Upper lobe of right lung (tissue), 1 donor: Measurements from ENCODE around the gene HYAL3. TPM values are rescaled to one million over a fixed set of nuclear protein-coding genes. Genes with fewer than 3 reads are reported as not detected.
A peak's percentile ranks its signal among the peaks of the same experiment; 100 is the strongest.

Experiments
- ATAC-seq: fragments of 200-7000 bp; cut with Tn5 transposase; one replicate; pipeline ENCODE4 v1.9.1; 2020; ENCODE audit warnings: mild to moderate bottlenecking, moderate library complexity
- DNase-seq: peaks from one replicate; pipeline ENCODE4 v3.0.0-alpha.2; 2020
- H3K27ac ChIP-seq: fragments of 200-600 bp; one replicate; pipeline ENCODE4 v1.8.0; 2022
- H3K27me3 ChIP-seq: fragments of 200-600 bp; one replicate; pipeline ENCODE4 v1.8.0; 2022; ENCODE audit warnings: mild to moderate bottlenecking
- H3K36me3 ChIP-seq: fragments of 200-600 bp; one replicate; pipeline ENCODE4 v1.8.0; 2022
- H3K4me1 ChIP-seq: fragments of 200-600 bp; one replicate; pipeline ENCODE4 v1.8.0; 2022
- H3K4me3 ChIP-seq: fragments of 200-600 bp; one replicate; pipeline ENCODE4 v1.8.0; 2022; ENCODE audit warnings: mild to moderate bottlenecking
- H3K9me3 ChIP-seq: fragments of 200-600 bp; one replicate; pipeline ENCODE4 v1.8.0; 2022
- intact Hi-C: fragments of 100-400 bp; cut with DNase I; formaldehyde crosslinking; loops from one replicate; pipeline ENCODE4 v1.11.0; 2022
- total RNA-seq: library from RNA; stranded (reverse); fragmentation: NEBNext Ultra II Directional; extraction: Animal tissue kit (Norgen Biotek cat#: 25700); gene quantifications from one replicate; pipeline ENCODE4 v1.2.1, GENCODE V29; 2021
- TF ChIP-seq, protein P1 (sequence below): fragments of 200-600 bp; IDR thresholded peaks from one replicate; pipeline ENCODE4 v1.8.0; 2022; ENCODE audit warnings: antibody characterized with exemption
- donor health status: DM: no; HTN: yes; CAD: no; lungs with severe emphysema.

HYAL3 gene
- total RNA-seq, 1 donor from 2014 or later = 2.8 TPM

DNA sequence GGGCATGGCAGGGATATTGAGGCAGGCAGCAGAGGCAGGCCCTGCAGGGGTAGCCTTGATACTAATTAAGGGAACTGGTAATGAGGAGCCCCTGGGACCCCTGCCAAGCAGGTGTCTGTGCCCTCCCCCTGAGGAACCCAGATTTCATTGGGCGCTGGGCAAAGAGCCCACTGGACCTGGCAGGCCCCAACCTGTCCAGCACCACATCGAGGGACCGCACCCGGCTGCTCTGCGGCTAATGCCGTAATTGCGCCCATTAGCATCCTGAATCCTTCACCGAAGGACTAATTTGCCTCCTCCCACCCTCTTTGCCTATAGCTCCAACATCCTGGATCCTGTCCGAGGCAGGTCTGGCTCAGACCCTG, 44.0 kb downstream of the HYAL3 start:
- intact Hi-C loops = no loop called here
- ATAC-seq (no peak), DNase-seq (no peak)
- Histone ChIP-seq H3K4me3 (no peak overlapping the region), H3K9me3 (no peaks in the 10 kb centered on the region), H3K27me3 (no peaks in the 10 kb centered on the region), H3K4me1 (peaks cover 44% of the 10 kb centered on the region), H3K36me3 (peaks cover 78% of the 10 kb centered on the region), H3K27ac (peak overlapping the region; percentile 82)
- TF ChIP-seq, protein P1, sequence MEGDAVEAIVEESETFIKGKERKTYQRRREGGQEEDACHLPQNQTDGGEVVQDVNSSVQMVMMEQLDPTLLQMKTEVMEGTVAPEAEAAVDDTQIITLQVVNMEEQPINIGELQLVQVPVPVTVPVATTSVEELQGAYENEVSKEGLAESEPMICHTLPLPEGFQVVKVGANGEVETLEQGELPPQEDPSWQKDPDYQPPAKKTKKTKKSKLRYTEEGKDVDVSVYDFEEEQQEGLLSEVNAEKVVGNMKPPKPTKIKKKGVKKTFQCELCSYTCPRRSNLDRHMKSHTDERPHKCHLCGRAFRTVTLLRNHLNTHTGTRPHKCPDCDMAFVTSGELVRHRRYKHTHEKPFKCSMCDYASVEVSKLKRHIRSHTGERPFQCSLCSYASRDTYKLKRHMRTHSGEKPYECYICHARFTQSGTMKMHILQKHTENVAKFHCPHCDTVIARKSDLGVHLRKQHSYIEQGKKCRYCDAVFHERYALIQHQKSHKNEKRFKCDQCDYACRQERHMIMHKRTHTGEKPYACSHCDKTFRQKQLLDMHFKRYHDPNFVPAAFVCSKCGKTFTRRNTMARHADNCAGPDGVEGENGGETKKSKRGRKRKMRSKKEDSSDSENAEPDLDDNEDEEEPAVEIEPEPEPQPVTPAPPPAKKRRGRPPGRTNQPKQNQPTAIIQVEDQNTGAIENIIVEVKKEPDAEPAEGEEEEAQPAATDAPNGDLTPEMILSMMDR = no peak

DNA sequence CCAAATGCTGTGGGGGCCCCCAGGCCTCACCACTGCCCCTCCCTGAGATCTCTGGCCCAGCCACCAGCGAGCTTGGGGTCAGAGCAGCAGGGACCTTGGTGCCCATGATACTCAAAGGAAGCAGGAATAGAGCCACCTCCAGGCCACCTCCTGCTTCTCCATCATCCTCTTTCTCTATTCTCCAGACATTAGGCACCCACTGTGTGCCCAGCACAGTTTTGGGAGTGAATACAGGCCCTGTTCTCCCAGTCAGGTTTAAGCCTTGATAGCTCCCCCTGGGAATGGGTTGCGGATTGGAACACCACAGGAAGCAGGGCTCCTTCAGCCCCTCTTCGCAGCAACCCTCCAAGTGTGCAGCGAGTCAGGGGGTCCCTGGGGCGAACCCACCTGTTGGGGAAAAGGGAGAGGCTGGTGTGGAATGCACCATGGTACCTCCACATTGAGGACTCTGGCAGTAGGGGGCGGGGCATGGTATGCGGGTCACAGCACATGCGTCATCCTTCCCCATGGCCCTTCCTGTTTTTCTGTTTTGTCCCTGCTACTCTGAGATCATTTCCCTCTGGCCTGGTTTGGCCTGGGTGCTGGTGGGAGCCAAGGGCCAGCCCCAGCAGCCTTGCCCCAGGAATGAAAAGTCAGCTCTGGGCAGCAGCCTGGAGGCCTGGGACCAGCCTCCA, 44.5 kb downstream of the HYAL3 start:
- ATAC-seq (peak; percentile 75), DNase-seq (peak; percentile 81)
- intact Hi-C loops = no loop called here

DNA sequence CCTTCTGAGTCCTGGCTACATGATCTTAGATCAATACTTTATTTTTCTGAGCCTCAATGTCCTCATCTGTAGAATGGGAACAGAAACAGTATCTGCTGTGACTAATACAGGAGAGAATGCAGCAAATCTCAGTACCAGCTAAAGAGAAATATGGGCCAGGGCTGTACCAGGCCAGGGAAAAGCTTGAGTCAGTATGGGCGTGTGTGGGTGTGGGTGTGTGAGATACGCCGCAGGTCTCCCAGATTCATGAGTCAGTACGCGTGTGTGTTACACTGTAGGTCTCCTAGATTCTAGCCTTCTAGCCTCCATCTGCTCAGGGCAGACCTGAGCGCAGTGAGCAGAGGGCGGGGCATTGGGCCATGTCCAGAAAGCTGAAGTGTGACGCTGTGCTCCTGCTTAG, 48.0 kb downstream of the HYAL3 start:
- H3K4me3 ChIP-seq = no peak overlapping the region
- DNase-seq = no peak
- ATAC-seq = no peak
- no peaks in the 10 kb centered on the region for H3K27me3 ChIP-seq
- peaks cover 74% of the 10 kb centered on the region for H3K4me1 ChIP-seq
- intact Hi-C loops = no loop called here
- peak overlapping the region; percentile 85 for H3K27ac ChIP-seq
- TF ChIP-seq, protein P1 = no peak
- H3K36me3 ChIP-seq = peaks cover 54% of the 10 kb centered on the region
- H3K9me3 ChIP-seq = no peaks in the 10 kb centered on the region

More for the DNA sequence above, 44.5 kb downstream of the HYAL3 start:
- H3K27ac ChIP-seq = peak overlapping the region; percentile 82
- TF ChIP-seq, protein P1 = no peak
- no peak overlapping the region for H3K4me3 ChIP-seq
- H3K36me3 ChIP-seq = peaks cover 78% of the 10 kb centered on the region
- H3K9me3 ChIP-seq = no peaks in the 10 kb centered on the region
- no peaks in the 10 kb centered on the region for H3K27me3 ChIP-seq
- H3K4me1 ChIP-seq = peaks cover 47% of the 10 kb centered on the region

DNA sequence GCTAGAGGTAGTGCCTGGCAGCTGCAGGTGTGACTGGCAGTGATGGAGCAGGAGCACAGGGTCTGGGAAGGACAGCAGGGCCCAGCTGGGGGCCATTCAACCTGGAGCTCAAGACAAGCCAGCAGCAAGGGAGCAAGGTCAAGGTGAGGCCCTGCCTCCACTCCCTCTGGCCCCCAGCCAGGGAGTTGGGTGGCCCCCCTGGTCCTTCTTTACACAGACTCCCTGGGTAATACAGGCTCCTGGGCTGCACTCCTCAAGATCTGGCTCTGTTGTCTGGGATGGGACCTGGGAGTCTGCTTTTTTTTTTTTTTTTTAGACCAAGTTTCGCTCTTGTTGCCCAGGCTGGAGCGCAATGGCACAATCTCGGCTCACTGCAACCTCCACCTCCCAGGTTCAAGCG, 48.7 kb downstream of the HYAL3 start:
- Histone ChIP-seq H3K4me3 (no peak overlapping the region), H3K27me3 (no peaks in the 10 kb centered on the region), H3K36me3 (peaks cover 46% of the 10 kb centered on the region), H3K27ac (peak overlapping the region; percentile 85), H3K4me1 (peaks cover 81% of the 10 kb centered on the region), H3K9me3 (no peaks in the 10 kb centered on the region)
- intact Hi-C loops = no loop called here
- TF ChIP-seq, protein P1 = no peak
- DNase-seq (no peak), ATAC-seq (no peak)

DNA sequence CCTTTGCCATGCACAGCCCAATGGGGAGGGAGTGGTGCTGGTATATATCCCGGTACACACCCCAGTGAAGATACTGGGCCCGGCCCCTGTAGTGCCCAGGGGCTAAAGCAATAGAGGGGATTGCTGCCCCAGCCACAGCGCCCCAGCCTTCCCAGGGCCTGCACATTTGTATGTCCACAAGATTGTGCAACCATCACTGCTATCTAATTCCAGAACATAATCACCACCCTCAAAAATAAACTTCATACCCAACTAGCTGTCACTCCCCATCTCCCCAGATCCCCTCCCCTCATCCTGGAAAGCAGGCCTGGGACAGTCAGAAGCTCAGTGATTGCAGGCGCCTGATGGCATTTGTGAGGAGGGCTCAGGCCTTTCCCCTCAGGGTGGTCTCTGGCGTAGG, 49.7 kb downstream of the HYAL3 start:
- Histone ChIP-seq H3K36me3 (peaks cover 38% of the 10 kb centered on the region), H3K27me3 (no peaks in the 10 kb centered on the region), H3K4me1 (peaks cover 87% of the 10 kb centered on the region), H3K4me3 (no peak overlapping the region), H3K27ac (peak overlapping the region; percentile 85), H3K9me3 (no peaks in the 10 kb centered on the region)
- TF ChIP-seq, protein P1 = no peak
- ATAC-seq = no peak
- DNase-seq = no peak
- intact Hi-C loops = no loop called here

DNA sequence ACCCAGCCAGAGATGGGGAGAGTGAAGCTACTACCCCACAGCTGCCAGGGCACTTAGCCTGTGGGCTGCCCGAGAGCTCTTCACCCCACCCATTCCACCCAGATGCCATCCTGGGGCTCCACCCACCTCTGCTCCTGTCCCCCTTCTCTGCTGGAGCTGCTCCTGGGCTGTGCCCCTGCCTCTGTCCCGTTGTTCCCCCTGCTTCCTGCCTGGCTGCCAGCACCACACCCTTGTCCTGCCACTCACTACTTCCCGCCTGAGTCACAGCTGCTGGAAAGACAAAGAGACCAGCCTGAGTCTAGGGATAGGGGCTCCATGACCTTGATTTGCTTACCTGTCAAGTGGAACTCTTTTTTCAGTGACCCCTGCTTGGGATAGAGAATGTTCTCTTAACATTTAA, 50.8 kb downstream of the HYAL3 start:
- Histone ChIP-seq H3K4me3 (no peak overlapping the region), H3K36me3 (peaks cover 32% of the 10 kb centered on the region), H3K27me3 (no peaks in the 10 kb centered on the region), H3K27ac (peak overlapping the region; percentile 85), H3K4me1 (peaks cover 94% of the 10 kb centered on the region), H3K9me3 (no peaks in the 10 kb centered on the region)
- peak; percentile 42 for ATAC-seq
- intact Hi-C loops = no loop called here
- TF ChIP-seq, protein P1 = no peak
- DNase-seq = no peak
